GM12891 (cell line): ENCODE results near the gene PDZD7.

Experiments
- DNase-seq: peaks from one replicate; pipeline ENCODE4 v3.0.0; 2011; ENCODE audit warnings: low spot score; ENCODE audit not compliant: insufficient read length
- FAIRE-seq: peaks from 2 replicates; lab custom pipeline; 2011; peaks lifted over from hg19 to GRCh38; lab: Jason Lieb, UNC
- PAX5 ChIP-seq: IDR thresholded peaks from 2 replicates; pipeline ENCODE4 v1.6.1; 2011; ENCODE audit warnings: low read length, moderate library complexity, mild to moderate bottlenecking; ENCODE audit not compliant: insufficient read depth, severe bottlenecking
- POLR2A ChIP-seq: IDR thresholded peaks from 2 replicates; pipeline ENCODE4 v1.6.1; 2011; ENCODE audit warnings: low read depth, low read length, control low read depth
- POLR2AphosphoS5 ChIP-seq: IDR thresholded peaks from 2 replicates; pipeline ENCODE4 v1.6.1; 2011; ENCODE audit warnings: low read depth, low read length, control low read depth
- POU2F2 ChIP-seq: IDR thresholded peaks from 2 replicates; pipeline ENCODE4 v1.6.1; 2011; ENCODE audit warnings: low read depth, mild to moderate bottlenecking, control low read depth, low read length, moderate library complexity
- SPI1 ChIP-seq: IDR thresholded peaks from 2 replicates; pipeline ENCODE4 v1.6.1; 2011; ENCODE audit warnings: low read depth, low read length, control low read depth
- TAF1 ChIP-seq: IDR thresholded peaks from 2 replicates; pipeline ENCODE4 v1.6.1; 2011; ENCODE audit warnings: low read depth, low read length, control low read depth

PDZD7 gene

GRCh38 chr10:100999742-101000126 lies 31.2 kb downstream of the PDZD7 start, which contains the start of gene LZTS2:
Gene LZTS2 (plus strand): TSS chr10:100999808. CDS start chr10:101002539, 2,731 bp downstream.
- TF ChIP-seq POLR2A = no peak
- TF ChIP-seq POU2F2 = no peak
- no peak for TF ChIP-seq SPI1
- no peak for TF ChIP-seq TAF1
- FAIRE-seq (no peak), DNase-seq (no peak)

GRCh38 chr10:100998991-100999741 lies 31.8 kb downstream of the PDZD7 start:
- FAIRE-seq (peak; percentile 95), DNase-seq (peak; percentile 94)
- TF ChIP-seq TAF1 (no peak), POU2F2 (no peak), SPI1 (no peak), POLR2A (no peak), POLR2AphosphoS5 (no peak), PAX5 (no peak)

DNA sequence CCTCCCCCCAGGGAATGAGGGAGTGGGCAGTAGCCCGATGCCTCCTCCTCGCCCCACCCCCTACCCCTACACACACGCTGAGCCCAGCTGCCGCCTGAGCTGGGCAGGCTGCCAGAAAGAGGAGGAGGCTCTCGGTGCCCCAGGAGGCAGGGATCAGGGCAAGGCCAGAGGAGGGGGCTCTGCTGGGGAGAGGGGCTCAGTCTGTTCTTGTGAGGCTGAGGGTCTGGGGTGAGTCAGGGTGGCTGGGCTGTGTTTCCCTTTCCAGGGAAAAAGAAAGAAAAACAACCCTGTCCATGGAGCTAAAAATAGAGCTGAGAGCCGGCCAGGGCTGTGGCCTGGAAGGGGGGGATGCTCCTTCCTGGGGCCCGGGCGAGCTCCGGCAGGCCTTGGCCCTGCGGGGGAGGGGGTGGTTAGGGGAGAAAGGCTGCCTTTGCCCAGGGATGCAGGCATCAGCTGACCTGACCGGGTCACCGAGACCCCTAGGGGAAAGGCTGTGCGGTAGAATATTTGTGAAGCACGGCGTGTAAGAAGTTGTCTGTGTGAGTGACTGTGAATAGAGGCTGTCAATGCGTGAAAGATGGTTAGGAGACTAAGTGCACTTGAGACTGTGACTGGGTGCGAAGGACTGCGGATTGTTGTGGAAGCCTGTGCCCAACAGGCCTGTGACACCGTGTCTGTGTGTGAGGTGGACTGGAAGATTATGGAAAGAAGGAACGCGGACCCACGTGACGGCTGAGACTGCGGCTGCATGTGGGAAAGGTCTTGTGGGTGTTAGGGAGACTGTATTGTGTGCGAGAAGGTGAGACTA lies 32.5 kb downstream of the PDZD7 start:
- no peak for FAIRE-seq
- DNase-seq = no peak
- TF ChIP-seq SPI1 (no peak), POLR2A (no peak), POLR2AphosphoS5 (no peak), PAX5 (no peak), TAF1 (no peak), POU2F2 (no peak)

- FAIRE-seq (peak; percentile 85), DNase-seq (peak; percentile 77)
Measured at GRCh38 chr10:100997360-100998182, 33.4 kb downstream of the PDZD7 start.

DNA sequence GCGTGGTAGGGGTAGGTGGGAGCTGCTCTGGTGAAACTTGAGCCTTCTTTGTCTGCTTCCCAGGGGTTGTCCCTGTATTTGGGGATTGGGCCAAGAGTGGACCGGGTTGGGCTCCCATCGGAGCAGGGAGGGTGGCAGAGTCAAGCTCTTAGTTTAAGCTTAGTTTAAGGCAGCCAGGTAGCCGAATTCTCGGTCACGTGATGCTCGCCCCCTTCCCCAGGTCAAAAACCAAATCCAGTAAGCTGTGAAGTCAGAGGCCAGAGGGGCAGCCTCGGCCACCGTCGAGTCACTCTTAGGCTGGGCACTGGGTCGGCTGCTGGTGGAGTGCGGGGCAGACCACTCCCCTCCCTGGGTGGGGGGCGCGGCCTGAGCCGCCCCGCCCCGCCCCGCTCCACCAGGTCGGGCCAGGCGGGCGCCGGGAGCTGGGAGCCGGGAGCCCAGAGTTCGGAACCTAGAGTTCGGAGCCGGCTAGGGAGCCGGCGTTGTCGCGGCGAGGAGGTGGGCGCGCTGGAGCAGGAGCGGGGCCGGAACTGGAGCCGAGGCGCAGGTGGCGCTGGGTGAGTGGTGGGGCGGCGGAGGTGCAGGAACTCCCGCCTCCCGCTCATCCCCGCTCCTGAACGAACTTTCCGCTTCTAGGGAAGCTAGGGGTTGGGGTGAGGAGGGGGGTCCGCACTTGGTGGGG lies 34.1 kb downstream of the PDZD7 start:
- TF ChIP-seq POLR2AphosphoS5 = no peak
- TF ChIP-seq TAF1 = peak; percentile 11; the same call in 1 of the 2 replicates
- no peak for DNase-seq
- FAIRE-seq = peak; percentile 54

More at GRCh38 chr10:100997360-100998182, 33.4 kb downstream of the PDZD7 start:
- TF ChIP-seq POLR2AphosphoS5 (no peak), TAF1 (no peak), POU2F2 (0 out of 2 replicates have a peak, but pooled peaks have one; percentile 36)

- no peak for TF ChIP-seq PAX5
- no peak for TF ChIP-seq POLR2A
- no peak for TF ChIP-seq TAF1
- TF ChIP-seq POLR2AphosphoS5 = no peak
- TF ChIP-seq POU2F2 = no peak
- TF ChIP-seq SPI1 = no peak
- no peak for DNase-seq
- no peak for FAIRE-seq
Measured at GRCh38 chr10:100995181-100995580, 35.7 kb downstream of the PDZD7 start.

GRCh38 chr10:100993986-100994708 lies 36.8 kb downstream of the PDZD7 start:
- no peak for DNase-seq
- no peak for TF ChIP-seq POU2F2
- no peak for TF ChIP-seq POLR2A
- no peak for TF ChIP-seq SPI1
- no peak for TF ChIP-seq TAF1
- TF ChIP-seq PAX5 = no peak
- TF ChIP-seq POLR2AphosphoS5 = no peak
- no peak for FAIRE-seq

GRCh38 chr10:100989088-100989487 lies 41.8 kb downstream of the PDZD7 start:
- TF ChIP-seq POLR2A (no peak), PAX5 (no peak), POU2F2 (no peak)
- DNase-seq (no peak), FAIRE-seq (no peak)
